Hematopoietic multipotent progenitor cell (in vitro differentiated cells): ENCODE data around the gene STAG3. TPM values are rescaled to one million over a fixed set of nuclear protein-coding genes. Genes with fewer than 3 reads are reported as not detected.

Experiments
- DNase-seq, 3 donors: peaks; one replicate each; pipeline ENCODE4 v3.0.0-alpha.2; 2011 to 2015; ENCODE audit warnings: low read depth in 2 of 3, low spot score in 2 of 3
- total RNA-seq: library from RNA; depleted of rRNA; stranded (reverse); fragments of >200 nt; gene quantifications from one replicate; pipeline ENCODE4 v1.2.3, GENCODE V29; 2012

Gene STAG3
- total RNA-seq, 1 donor: 0.81 TPM

DNA sequence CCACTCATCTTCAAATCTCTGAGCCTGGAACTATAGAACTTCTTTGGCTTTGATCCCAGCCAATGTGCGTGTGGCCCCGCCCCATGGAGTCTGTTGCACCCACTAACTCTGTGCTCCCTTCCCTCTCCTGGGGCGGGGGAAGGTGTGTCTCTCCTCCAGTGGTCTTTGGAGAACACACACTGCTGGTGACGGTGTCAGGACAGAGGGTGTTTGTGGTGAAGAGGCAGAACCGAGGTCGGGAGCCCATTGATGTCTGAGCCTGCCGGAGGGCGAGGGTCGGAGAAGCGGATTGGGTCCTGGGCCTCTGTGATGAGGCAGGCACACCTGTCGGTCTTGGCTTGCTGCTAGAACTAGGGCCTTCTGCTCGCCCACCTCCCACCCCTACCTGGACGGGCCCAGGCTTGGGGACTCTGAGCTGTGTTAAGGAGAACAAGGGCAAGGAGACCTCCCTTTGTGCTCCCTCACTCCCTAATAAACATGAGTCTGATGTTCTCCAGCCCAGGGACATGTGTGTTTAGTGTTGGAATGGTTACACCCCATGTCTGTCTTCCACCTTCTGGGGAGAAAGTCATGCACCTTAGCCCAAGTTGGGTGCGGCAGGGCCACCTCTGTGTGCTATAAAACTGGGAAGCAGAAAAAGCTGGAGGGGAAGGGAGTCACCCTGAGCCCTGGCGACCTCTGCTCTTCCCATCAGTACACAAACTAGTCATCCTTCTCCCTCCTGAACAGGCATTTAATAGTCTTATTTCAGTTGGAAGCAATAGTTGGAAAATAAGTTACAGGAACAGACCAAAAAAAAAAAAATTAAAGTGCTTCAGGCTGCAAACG lies 23.8 kb upstream of the STAG3 start:
- no peak for DNase-seq

DNA sequence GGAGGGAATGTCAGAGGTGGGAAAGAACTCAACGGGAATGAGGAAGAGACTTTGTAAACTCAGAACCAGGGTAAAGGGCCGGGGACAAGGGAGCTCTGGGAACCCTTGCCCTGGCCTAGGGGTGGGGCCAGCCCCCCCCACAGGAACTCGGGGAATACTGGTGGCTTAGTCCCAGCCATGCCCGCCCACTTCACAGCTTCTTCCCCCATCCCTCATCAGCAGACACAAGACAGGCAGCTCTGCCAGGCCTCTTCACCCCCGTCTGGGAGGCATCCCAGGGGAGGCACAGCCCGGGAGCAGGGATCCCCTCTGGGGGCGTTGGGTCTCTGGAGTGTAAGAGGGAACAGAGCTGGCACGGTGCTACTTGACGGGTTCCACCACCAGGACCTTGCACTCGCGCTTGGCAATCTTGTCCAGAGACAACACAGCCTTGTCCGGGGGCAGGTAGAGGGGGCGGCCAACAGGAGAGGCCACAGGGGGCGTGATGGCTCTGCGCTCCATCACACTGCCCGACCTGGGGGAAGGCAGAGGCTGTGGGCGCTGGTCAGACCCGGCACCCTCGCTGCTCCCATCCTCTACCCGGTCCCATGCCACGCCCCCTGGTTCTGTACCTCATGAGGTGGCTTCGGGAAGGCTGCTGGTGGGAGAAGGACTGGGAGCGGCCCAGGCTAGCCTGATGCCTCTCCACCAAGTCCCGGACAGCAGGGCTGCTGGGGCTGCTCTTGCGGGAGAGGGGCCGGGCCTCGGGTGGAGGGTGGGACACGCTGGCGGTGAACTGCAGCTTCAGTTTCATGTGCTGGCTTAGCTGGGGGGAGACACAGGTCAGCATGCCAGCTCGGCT lies 22.8 kb upstream of the STAG3 start:
- DNase-seq: no peak

DNA sequence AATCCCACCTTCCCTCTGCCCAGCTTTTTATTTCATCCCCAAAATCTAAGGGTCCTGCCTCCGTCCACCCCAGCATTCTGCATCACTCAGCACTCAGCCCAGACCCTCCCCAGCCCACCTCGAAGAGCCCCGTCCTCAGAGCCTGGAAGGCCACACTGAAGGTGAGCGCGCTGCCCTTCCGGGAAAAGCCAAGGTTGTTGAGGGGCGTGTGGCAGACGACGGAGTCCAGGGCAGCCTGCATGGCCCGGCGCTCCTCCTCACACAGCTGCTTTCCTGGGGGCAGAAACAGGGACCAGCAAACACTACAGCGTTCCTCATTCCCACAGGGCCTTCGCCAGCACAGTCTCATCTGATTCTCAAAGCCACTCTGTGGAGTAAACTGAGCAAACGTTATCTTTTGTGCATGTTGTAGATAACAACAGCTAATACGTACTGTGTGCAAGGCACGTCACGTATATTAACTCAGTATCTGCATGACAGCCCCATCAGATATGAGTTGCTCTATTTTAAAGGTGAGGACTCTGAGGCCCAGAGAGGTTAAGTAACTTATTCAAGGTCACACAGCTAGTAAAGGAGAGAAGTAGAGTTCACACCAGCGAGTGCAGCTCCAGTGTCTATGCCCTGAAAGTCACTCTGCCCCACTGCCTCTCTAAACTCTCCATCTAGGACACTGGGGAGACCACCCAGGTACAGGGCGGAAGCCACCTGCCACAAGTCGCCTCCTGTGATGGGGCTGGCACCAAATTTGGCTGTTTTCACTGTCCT lies 22.0 kb upstream of the STAG3 start:
- DNase-seq: no peak

DNA sequence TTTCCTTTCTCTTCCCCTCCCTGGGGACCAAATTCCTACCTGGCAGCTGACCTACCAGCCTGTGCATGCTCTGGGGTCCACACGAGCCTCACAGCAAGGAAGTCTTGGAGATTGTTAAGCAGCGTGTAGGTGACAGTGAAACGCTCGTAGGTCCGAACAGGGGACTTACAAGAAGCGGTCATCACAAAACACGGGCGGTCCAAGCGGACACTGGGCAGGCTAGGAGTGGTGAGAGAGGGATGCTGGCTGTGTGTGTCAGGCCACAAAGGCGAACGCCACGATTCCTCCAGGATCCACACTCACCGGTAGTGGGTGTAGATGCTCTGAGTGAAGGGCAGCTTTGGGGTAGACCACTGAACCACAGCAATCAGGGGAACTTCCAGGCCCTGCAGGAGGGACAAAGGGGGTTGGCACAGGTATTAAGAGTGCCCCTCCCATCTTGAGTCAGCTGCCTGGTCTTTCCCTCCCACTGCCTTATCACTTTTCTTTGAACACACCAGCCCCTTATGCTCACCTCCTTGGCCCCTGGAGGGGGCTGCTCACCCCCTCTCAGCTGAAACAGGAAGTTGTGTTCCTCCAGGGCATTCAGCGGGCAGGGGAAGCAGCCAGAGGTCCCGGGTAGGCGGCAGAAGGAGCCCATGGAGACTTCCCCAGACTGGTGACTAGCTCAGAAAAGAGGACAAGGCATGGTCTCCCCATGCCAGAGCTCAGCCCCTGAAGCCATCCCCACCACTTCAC lies 21.2 kb upstream of the STAG3 start:
- peak in 2 of 3 donors; percentile 43 to 50 for DNase-seq

DNA sequence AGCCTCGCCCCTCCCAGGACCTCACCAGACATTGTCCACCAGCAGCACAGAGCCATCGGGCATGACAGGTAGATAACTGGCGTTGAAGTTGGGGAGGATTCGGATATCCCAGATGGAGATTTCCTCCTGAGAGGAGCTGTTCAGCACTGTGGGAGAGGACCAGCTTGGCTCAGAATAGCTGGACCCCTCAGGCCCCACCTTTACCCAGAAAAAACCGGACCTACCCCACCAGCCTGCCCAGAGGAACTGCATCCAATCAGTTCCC lies 20.7 kb upstream of the STAG3 start:
- no peak for DNase-seq

DNA sequence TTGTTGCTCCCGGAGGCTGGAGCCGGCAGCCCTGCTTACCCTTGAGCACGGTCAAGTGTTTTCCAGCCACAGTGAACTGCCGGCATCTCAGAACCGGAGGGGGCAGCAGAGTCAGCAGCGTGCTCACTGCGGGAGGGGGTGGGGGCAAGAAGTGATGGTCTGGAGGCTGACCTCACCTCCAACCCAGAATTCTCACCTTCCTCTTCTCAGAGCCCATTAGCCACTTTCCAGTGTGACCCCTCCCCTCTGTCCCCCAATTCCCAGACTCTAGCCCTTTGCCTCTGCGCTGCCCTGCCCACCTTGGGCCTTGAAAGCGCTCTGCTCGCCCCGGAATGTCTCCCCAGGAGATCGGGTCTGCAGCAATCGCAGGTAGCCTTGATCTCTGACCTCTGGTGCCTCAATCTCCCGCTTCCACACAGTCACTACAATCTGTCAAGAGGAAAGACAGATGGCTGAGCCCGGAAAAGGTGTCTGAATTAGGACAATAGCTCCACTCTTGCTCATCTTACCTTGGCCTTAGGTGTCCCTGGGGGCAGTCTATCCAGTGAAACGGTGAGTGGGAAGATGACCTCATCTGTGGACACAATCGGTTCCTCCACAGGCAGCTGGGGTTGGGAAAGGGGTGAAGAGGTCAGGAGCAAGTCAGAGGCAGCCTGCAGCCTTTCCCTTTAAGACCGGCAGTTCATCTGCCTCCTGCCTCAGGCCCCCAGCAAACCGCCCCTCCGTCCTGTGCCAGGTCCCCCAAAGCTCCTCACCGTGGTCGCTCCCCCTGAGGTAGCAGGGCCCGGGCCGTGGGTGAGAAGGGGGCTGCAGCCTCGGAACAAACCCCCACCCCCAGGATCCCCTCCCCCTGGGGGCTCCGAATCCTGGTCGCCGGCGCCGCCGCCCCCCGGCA lies 20.1 kb upstream of the STAG3 start:
- DNase-seq: no peak

DNA sequence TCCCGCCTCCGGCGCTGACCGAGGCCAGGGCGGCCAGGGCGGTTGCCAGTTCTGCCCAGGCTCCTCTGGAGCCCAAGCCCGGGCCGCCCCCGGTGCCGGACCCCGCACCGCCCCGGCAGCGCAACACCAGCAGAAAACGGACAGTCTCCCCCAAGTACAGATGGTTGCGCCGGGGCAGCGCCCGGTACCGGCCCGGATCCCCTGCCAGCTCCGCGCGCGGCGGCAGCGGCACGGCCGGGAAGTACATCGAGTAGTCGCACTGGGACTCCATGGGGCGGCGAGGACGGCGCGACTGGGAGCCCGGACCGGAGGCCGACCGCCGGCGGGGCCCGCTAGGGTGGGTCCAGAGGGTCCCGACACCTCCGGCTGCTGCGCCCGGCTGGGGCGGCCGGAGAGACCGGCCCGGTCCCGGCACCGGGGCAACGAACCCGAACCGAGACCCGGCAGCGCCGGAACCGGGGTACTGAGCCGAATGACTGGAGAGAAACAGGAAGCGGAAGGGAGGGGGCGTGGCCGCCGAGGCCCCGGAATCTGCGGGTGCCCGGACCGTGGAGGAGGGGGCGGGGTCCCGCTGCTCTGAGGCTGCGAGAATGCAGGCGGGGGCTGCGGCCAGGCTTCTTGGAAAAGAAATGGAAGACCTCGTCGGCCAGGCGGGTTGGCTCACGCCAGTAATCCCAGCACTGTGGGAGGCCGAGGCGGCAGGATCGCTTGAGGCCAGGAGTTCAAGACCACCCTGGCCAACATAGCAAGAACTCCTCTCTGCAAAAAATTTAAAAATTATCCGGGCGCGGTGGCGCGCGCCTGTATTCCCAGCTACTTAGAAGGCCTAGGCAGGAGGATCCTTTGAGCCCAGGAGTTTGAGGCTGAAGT lies 19.3 kb upstream of the STAG3 start, which contains the start of gene TRAPPC14:
TRAPPC14 (minus strand) TSS at position 495 of the 870 bp plus-strand sequence; CDS start at position 271, 224 bp downstream.
- peak; percentile 73 to 86 (median 78) for DNase-seq

DNA sequence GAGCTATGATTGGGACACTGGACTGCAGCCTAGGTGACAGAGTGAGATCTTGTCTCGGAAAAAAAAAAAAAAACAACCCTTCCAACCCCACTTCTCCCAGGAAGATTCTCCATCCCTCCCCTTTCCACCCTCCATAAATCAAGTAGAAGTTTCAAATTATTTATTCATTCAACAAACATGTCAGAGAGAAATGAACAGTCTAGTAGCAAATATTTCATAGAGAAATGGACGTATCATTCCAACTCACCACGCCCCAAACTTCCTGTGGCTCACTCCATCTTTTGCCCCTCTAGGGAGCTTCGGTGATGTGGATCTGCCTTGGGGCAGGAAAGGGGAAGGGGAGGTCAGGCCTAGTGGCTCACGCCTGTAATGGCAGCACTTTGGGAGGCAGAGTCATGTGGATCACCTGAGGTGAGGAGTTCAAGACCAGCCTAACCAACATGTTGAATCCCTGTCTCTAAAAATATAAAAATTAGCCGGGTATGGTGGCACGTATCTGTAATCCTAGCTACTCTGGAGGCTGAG lies 18.6 kb upstream of the STAG3 start:
- no peak for DNase-seq

DNA sequence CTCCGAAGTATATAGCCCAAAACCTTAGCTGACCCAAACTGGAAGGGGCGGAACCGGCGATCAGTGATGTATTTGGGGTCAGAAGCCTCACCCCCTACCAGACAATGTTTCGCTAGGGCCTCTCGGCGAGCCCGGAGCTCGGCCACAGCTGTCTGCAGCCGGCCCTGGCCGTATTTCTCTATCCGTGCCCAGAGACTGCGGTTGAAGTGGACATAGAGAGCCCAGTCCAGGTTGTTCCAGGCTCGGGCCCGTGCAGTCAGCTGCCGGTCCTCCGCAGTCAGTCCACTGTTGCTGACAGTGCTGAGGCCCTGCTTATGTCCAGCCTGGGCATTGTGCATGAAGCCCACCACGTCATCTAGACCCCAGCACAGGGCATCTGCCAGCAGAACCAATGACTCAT lies 17.7 kb upstream of the STAG3 start:
- no peak for DNase-seq

DNA sequence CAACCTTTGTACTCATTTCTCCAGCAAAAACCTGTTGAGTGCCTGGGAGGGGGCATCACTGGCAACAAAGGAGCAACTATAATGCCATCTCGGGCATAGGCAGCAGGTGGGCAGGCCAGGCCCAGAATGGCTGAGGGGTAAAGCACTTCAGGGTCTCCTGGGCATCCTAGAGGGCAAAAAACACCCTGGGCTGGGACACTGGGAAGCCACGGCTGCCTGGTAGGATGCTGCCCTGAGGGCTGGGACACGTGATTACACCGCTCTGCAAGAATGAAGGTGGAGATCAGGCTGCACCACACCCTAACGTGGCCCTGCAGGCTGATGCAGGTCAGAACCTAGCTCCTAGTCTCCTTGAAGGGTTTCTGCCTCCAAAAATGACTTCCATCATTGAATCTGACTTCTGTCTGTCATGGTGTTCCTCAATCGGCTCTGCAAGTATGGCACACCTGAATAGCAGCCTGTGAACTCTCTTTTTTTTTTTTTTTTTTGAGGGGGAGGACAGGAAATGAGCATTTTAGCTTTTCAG lies 14.6 kb upstream of the STAG3 start:
- no peak for DNase-seq

DNA sequence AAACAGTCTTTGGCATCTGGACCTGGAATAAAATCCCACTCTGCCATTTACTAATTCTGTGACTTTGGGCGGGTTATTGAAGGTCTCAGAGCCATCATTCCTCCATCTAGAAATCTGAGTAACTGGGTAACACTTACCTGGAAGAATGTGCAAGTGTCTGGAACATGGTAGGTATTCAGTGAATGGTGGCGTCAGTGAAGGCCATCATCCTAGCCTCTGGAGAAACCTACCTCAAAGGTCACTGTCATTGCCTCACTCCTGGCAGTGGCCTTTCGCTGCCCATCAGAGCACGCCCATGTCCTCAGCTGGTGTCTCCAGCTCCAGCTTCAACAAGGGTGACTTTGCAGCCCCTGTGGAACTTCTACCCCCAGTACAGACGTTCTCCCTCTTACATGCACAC lies 13.8 kb upstream of the STAG3 start:
- no peak for DNase-seq

DNA sequence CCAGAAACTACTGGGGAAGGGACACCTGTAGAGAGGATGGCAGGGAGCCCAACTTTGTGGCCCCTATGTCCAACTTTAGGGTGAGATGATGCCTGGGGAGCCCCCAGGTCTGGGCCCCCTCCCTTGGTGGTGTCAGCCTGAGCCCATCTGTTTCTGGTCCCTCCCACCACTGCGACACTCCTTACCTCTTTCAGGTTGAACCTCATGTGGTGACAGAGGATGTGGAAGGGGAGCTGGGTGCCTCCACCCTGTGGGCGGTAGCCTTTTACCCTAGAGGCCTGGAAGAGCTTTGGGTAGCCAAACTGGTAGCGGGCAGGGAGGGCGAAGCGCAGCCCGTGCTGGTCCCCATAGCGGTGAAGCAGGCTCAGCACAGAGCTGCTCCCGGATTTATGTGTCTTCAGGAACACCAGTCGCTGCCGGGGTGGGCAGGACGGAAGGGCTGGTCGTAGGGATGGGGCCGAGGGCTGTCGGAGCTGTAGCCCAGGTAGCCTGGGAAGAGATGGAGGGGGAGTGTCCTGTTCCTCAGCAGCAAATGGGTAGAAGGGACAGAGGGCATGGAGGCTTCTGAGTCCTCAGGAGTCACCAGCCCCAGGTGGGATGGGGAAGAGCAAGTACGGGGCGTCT lies 11.3 kb upstream of the STAG3 start:
- DNase-seq: no peak

DNA sequence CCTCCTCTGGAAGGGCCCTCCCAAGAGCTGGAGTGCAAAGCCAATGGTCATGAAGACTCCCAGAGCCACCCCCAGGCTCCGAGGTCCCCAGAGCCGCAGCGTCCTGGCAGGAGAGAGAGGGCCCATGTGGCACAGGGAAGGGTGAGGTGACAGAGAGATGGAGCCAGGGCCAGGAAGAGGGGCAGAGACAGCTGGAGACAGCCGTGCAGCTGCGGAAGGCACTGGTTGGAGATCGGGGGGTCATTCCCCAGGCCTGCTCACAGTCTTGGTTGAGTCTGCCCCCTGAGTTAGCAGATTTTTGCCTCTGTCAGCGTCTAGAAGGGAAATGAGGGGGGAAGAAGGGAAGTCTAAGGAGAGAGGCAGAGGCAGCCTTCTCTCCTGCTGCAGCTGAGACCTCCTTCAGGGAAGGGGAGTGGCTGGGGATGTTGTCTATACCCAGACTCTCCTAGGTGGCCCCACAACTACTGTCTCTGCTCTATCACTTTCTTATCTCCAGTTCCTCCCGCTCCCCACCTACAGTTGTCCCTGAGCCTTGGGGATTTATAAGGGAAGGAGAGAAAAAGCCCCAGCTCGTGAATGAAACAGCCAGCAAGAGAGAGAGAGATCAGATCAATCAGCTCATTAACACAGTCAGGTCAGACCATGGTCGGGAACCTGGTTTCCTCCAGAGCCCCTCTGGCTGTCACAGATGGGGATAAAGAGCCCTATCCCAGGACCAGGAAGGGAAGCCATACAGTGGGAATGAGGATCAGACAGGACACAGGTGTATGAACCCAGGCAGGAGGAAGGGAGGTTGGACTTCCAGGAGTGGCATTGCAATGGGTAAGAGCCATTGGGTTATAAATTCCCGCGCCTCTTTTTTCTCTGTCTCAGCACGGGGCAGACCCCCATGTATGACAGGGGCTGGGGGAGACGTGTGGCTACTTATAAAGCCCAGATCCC lies 10.5 kb upstream of the STAG3 start:
- DNase-seq: no peak

DNA sequence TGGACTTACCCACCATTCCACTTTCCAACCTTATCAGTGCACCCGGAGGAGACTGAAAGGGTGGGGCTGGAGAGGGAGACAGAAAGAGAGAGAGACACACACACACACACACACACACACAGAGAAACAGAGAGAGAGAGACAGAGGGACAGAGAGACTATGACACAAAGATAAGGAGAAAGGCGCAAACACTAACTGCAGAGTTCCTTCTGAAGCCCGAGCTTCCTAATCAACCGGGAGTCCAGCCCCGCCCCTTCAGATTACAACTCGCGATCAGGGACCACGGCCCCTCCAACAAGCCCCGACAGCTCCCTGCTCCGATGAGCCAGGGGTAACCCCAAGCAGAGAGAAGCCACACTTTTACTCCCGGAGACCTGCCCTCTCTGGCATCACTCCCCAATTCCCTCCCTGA lies 9.8 kb upstream of the STAG3 start:
- no peak for DNase-seq

DNA sequence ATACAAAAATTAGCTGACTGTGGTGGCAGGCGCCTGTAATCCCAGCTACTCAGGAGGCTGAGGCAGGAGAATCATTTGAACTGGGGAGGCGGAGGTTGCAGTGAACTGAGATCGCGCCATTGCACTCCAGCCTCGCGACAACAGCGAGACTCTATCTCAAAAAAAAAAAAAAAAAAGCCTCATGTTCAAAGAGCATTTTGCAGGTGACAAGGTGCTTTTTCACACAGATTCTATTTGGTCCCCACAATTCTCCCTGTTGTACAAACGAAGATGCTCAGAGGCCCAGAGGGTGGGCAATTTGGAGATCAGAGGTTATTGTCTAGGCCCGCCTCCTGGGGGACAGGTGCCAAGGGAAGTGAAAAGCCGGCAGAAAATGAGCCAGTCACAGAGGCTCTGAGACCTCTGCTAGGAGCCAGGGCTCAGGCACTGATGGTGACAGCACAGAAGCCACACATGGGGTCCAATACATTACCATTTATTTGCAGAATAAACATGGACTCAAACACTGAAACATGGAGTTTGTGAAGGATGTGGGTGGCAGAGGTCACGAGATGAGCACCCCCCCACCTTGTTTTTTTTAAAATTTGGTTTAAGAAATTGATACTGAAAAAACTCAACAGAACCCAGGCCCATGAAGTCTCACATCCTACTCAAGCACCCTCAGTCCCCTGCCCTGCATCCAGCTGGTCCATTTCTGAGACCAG lies 8.4 kb upstream of the STAG3 start:
- no peak for DNase-seq
